Colonic mucosa (tissue), 4 donors: Measurements from ENCODE around the gene CD209. TPM values are rescaled to one million over a fixed set of nuclear protein-coding genes. Genes with fewer than 3 reads are reported as not detected.

ENCODE experiments used
- DNase-seq: peaks from one replicate; pipeline ENCODE4 v3.0.0-alpha.2; 2020
- H3K27ac ChIP-seq: fragments of 200-600 bp; one replicate; pipeline ENCODE4 v1.8.0; 2021
- H3K27me3 ChIP-seq: fragments of 200-600 bp; one replicate; pipeline ENCODE4 v1.8.0; 2021
- H3K36me3 ChIP-seq: fragments of 200-600 bp; one replicate; pipeline ENCODE4 v1.8.0; 2021
- H3K4me1 ChIP-seq: fragments of 200-600 bp; one replicate; pipeline ENCODE4 v1.8.0; 2021; ENCODE audit warnings: mild to moderate bottlenecking
- H3K4me3 ChIP-seq: fragments of 200-600 bp; one replicate; pipeline ENCODE4 v1.8.0; 2021
- H3K9ac ChIP-seq, 2 donors: one replicate each; pipeline ENCODE4 v1.7.0; 2013; ENCODE audit warnings: control low read depth in 2 of 2, low read depth in 2 of 2, low read length in 2 of 2
- H3K9me3 ChIP-seq: fragments of 200-600 bp; one replicate; pipeline ENCODE4 v1.8.0; 2021
- CTCF ChIP-seq: fragments of 200-600 bp; IDR thresholded peaks from one replicate; pipeline ENCODE4 v1.8.0; 2022; ENCODE audit warnings: antibody characterized with exemption, mild to moderate bottlenecking
- intact Hi-C: fragments of 100-400 bp; cut with DNase I; formaldehyde crosslinking; loops from one replicate; pipeline ENCODE4 v1.14.1; 2022
- total RNA-seq, 2 donors: library from RNA; stranded (reverse); fragmentation: NEBNext Ultra II Directional in 1 of 2; extraction: Animal tissue kit (Norgen Biotek cat#: 25700) in 1 of 2; gene quantifications; one replicate each; pipeline ENCODE4 v1.2.1, GENCODE V29; 2021
- donor health status: healthy.
- donor health status: DM: no; HTN: no; CAD: no.
- donor health status: DM: no; HTN: no; CAD: no.

Gene CD209
- total RNA-seq, 2 donors from 2014 or later = 4.0 to 12.1 TPM

GRCh38 chr19:7705387-7706187, 41.7 kb downstream of the CD209 start:
- no peak overlapping the region for H3K4me3 ChIP-seq
- intact Hi-C loops = no loop called here
- peak; percentile 40 for DNase-seq
- no peaks in the 10 kb centered on the region for H3K27me3 ChIP-seq
- peak overlapping the region; percentile 32 for H3K27ac ChIP-seq
- no peaks in the 10 kb centered on the region for H3K4me1 ChIP-seq
- H3K36me3 ChIP-seq = no peaks in the 10 kb centered on the region
- no peak overlapping the region for H3K9ac ChIP-seq
- no peaks in the 10 kb centered on the region for H3K9me3 ChIP-seq
- no peak for TF ChIP-seq CTCF

GRCh38 chr19:7704280-7705060, 42.9 kb downstream of the CD209 start:
- no peaks in the 10 kb centered on the region for H3K36me3 ChIP-seq
- intact Hi-C loops = no loop called here
- H3K9me3 ChIP-seq = no peaks in the 10 kb centered on the region
- no peak for TF ChIP-seq CTCF
- no peak overlapping the region for H3K9ac ChIP-seq
- no peak overlapping the region for H3K27ac ChIP-seq
- H3K4me1 ChIP-seq = no peaks in the 10 kb centered on the region
- no peaks in the 10 kb centered on the region for H3K27me3 ChIP-seq
- no peak overlapping the region for H3K4me3 ChIP-seq
- DNase-seq = no peak

- Histone ChIP-seq H3K27ac (no peak overlapping the region), H3K27me3 (no peaks in the 10 kb centered on the region), H3K4me1 (no peaks in the 10 kb centered on the region)
Observed at GRCh38 chr19:7703332-7703731, 44.0 kb downstream of the CD209 start.

GRCh38 chr19:7701654-7702457, 45.5 kb downstream of the CD209 start, which contains the start of gene FCER2:
TSS of gene FCER2 (minus strand) at chr19:7702131. CDS start at chr19:7699760, 2,371 bp downstream.
- Histone ChIP-seq H3K4me1 (no peaks in the 10 kb centered on the region), H3K27ac (no peak within 1 kb of the TSS), H3K4me3 (no peak within 1 kb of the TSS), H3K9me3 (no peaks in the 10 kb centered on the region), H3K36me3 (no peaks in the 10 kb centered on the region), H3K27me3 (no peaks in the 10 kb centered on the region), H3K9ac (no peak within 1 kb of the TSS)
- no peak for DNase-seq
- intact Hi-C loops = no loop called here
- no peak for TF ChIP-seq CTCF

More at GRCh38 chr19:7703332-7703731, 44.0 kb downstream of the CD209 start:
- Histone ChIP-seq H3K9ac (no peak overlapping the region), H3K4me3 (no peak overlapping the region), H3K36me3 (no peaks in the 10 kb centered on the region), H3K9me3 (no peaks in the 10 kb centered on the region)
- intact Hi-C loops = no loop called here
- no peak for TF ChIP-seq CTCF
- DNase-seq = no peak

GRCh38 chr19:7701049-7701653, 46.2 kb downstream of the CD209 start:
- Histone ChIP-seq H3K27ac (no peak overlapping the region), H3K4me3 (no peak overlapping the region), H3K36me3 (no peaks in the 10 kb centered on the region), H3K27me3 (no peaks in the 10 kb centered on the region), H3K4me1 (no peaks in the 10 kb centered on the region), H3K9me3 (no peaks in the 10 kb centered on the region), H3K9ac (no peak overlapping the region)
- intact Hi-C loops = no loop called here
- no peak for DNase-seq
- no peak for TF ChIP-seq CTCF
